Left colon (tissue), 2 donors: ENCODE data around the gene IMPA2. TPM values are rescaled to one million over a fixed set of nuclear protein-coding genes. Genes with fewer than 3 reads are reported as not detected.
"Not testable (repeated sequence)": the region's sequence is repeated elsewhere in the genome, so short reads cannot be mapped to it uniquely, and the experiment has no call there.

ENCODE experiments used
- ATAC-seq: fragments of 200-7000 bp; cut with Tn5 transposase; one replicate; pipeline ENCODE4 v1.9.1; 2020; ENCODE audit warnings: mild to moderate bottlenecking, moderate library complexity
- DNase-seq, 2 donors: peaks; one replicate each; pipeline ENCODE4 v3.0.0-alpha.2; 2020
- intact Hi-C, 2 donors: fragments of 100-400 bp; cut with DNase I in 1 of 2; cut with micrococcal nuclease in 1 of 2; formaldehyde crosslinking; loops; one replicate each; pipeline versions ENCODE4 v1.11.2 to v1.14.0; 2022; cut with DNase I, micrococcal nuclease
- total RNA-seq, 2 donors: library from RNA; stranded (reverse); fragmentation: NEBNext Ultra II Directional; extraction: Animal tissue kit (Norgen Biotek cat#: 25700); gene quantifications; one replicate each; pipeline ENCODE4 v1.2.1, GENCODE V29; 2021
- donor health status: DM: no; HTN: no; CAD: no.
- donor health status: DM: yes; HTN: yes; CAD: no.

Gene IMPA2
- total RNA-seq, 2 donors from 2014 or later = 114 to 135 TPM

- intact Hi-C loops = no loop called here
- ATAC-seq (no peak), DNase-seq (no peak)
These were observed 23.7 kb upstream of the IMPA2 start for GRCh38 chr18:11957636-11958035.

DNA sequence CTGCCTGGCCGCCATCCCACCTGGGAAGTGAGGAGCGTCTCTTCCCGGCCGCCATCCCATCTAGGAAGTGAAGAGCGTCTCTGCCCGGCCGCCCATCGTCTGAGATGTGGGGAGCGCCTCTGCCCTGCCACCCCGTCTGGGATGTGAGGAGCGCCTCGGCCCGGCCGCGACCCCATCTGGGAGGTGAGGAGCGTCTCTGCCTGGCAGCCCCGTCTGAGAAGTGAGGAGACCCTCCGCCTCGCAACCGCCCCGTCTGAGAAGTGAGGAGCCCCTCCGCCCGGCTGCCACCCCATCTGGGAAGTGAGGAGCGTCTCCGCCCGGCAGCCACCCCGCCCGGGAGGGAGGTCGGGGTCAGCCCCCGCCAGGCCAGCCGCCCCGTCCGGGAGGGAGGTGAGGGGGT lies 21.7 kb upstream of the IMPA2 start:
- ATAC-seq, intact Hi-C loops, DNase-seq: not testable (repeated sequence)

DNA sequence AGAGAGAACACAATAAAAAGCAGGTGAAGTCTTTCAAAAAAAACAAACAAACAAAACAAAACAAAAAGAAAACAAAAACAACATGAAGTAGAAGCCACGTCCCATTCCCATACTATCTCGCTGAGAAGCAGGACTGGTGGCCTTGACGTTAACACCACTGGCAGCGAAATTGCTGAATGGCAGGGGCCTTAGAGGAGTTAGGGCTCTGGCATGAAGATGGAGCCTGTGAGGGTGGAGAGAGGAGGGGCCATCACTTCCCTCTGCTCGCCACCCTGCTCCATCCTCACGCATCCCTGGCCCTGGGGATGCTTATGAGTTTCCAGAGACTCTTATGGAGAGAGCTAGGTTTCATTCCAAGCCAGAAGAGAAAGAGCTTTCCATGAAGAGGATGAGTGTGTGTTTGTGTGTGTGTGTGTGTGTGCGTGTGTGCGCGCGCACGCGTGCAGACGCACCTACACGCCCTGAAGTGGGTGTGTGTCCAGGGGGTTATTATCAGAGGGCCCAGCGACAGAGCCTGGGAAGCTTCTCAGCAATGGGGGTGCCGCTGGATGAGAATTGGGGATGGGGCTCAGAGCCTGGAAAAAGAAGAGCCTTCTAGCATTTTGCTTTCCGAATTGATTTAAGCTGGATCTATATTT lies 20.4 kb upstream of the IMPA2 start:
- intact Hi-C loops = no loop called here
- DNase-seq (no peak), ATAC-seq (no peak)

DNA sequence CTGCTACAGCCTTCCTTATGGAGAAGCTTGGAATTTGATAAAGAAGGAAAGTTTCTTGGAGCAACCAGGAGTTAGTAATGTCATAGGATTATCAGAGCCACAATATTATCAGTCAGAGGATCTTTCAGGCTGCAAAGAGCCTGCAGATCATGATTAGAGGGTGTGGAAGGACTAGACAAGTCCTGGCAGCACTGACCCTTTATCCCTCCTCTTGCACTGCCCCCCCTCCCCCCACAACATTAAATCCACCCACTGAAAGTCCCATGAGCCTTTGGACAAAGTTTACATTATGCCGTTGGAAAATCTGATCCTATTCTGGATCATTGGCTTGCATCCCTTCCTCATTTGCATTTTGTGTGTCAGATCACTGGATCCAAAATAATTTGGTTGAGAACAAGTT lies 18.7 kb upstream of the IMPA2 start:
- ATAC-seq = no peak
- DNase-seq = no peak
- intact Hi-C loops = no loop called here

- DNase-seq = no peak
- ATAC-seq = no peak
- intact Hi-C loops = no loop called here
These were observed 17.3 kb upstream of the IMPA2 start for GRCh38 chr18:11963991-11964484.

GRCh38 chr18:11969904-11970835 lies 11.1 kb upstream of the IMPA2 start:
- ATAC-seq (no peak), DNase-seq (no peak)
- intact Hi-C loops = no loop called here

- ATAC-seq, intact Hi-C loops: not testable (repeated sequence)
These were observed 10.5 kb upstream of the IMPA2 start for GRCh38 chr18:11970836-11971226.

GRCh38 chr18:11972371-11973174 lies 8.7 kb upstream of the IMPA2 start:
- DNase-seq (no peak), ATAC-seq (no peak)
- intact Hi-C loops = no loop called here

More at GRCh38 chr18:11970836-11971226, 10.5 kb upstream of the IMPA2 start:
- not testable (repeated sequence) for DNase-seq

DNA sequence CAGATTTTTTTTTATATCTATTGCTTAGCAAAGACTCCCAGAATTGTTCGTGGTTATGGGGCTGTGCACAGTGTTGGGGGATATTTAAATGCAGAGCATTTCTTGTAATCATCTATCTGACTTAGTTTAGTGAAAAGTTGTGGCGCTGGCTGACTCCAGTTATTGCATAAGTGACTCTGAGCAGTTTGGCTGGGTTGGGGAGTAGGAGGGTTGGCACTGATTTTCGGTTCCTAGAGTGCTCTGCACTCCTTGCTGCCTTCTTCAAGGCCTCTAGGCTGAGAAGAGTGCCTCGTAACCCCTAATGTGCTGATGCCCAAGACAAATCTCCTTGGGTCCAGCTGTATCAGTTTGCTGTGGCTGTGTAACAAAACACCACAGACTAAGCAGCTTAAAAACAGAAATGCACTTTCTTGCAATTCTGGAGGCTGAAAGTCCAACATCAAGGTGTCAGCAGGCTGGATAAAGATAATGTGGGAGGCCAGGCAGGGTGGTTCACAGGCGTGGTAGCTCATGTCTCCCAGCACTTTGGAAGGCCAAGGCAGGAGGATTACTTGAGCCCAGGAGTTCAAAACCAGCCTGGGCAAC lies 6.5 kb upstream of the IMPA2 start:
- DNase-seq (no peak), ATAC-seq (no peak)
- intact Hi-C loops = no loop called here

DNA sequence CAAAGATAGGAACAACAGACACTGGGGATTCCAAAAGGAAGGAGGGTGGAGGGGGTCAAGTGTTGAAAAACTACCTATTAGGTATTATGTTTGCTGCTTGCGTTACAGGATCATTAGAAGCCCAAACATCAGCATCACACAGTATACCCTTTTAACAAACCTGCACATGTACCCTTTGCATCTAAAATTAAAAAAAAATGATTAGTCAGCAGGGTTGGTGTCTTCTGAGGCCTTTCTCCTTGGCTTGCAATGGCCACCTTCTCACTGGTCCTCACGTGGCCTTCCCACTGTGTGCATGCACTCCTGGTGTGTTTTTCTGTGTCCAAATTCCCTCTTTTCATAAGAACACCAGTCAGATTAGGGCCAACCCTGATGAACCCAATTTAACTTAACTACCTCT lies 5.6 kb upstream of the IMPA2 start:
- no peak for DNase-seq
- intact Hi-C loops = no loop called here
- ATAC-seq = no peak

DNA sequence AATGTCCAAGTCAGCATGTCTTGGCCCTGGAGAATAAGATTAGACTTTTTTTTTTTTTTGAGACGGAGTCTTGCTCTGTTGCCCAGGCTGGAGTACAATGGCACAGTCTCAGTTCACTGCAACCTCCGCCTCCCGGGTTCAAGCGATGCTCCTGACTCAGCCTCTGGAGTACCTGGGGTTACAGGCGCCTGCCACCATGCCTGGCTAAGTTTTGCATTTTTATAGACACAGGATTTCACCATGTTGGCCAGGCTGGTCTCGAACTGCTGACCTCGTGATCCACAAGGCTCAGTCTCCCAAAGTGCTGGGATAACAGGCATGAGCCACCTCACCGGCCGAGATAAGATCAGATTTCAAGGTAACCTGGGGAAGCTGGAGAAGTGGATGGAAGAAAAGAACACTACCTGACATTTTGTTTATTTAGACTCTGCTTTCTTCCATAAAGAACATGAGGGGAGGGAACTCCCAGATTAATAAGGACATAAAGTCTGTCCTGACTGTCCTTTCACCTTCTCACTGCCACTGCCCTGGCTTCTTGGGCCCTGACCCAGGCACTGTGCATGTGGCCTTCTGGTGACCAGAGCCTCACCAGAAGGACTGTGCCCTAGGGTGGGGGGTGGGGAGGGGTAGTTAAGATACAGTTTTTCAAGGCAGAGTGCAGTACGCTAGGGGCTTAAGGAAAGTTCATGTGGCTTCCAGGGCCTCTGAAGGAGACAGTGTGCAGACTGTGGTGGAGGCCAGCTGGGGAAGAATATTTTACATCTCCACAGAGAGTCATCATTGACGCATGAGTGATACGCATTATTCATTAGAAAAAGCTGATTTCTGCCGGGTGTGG lies 4.8 kb upstream of the IMPA2 start:
- no peak for DNase-seq
- no peak for ATAC-seq
- intact Hi-C loops = no loop called here

- DNase-seq (no peak), ATAC-seq (no peak)
- intact Hi-C loops = no loop called here
These were observed 4.2 kb upstream of the IMPA2 start for GRCh38 chr18:11977153-11977466.

- ATAC-seq = no peak
- intact Hi-C loops = no loop called here
- no peak for DNase-seq
These were observed 2.4 kb upstream of the IMPA2 start for GRCh38 chr18:11978956-11979355.

- ATAC-seq (no peak), DNase-seq (no peak)
These were observed 1.2 kb upstream of the IMPA2 start for GRCh38 chr18:11980163-11980493.

GRCh38 chr18:11980494-11981191 lies 664 bp upstream of the IMPA2 start:
- intact Hi-C loops = no loop called here
- ATAC-seq = peak; percentile 81
- peak; percentile 99 to 100 for DNase-seq

More at GRCh38 chr18:11980163-11980493, 1.2 kb upstream of the IMPA2 start:
- intact Hi-C loops = no loop called here

DNA sequence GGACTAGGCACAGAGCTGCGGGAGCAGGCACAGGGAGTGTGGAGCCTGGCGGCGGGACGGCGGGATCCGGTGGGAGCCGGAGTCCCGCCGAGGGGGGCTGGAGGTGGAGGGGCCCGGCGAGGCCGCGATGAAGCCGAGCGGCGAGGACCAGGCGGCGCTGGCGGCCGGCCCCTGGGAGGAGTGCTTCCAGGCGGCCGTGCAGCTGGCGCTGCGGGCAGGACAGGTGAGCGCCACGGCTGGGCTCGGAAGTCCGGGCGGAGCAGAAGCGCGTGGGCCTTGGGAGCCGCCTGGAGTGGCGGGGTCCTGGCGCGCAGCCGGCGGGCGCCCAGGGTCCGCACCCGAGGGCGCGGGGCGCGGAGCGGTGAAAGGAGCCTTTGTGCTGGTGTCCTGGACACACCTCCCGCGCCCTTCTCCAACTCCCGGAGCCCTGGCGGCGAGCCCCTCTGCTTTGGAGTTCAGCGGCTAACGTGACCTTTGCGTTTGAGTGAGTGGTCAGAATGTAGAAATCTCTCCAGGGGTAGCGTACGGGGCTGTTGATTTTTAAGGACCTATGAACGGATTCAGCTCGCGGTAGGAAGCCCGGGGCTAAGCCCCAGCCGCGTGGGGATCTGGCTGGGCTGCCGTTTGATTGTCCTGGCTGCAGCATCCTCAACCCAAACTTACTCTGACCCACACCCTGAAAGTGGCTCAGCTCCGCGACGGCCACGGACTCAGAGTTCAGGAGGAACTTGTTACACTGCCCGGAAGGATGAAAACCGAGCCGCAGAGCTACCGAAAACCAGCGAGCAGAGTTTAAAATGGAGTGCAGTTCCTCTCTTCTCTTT lies 448 bp downstream of the IMPA2 start:
- ATAC-seq (peak; percentile 27), DNase-seq (peak in 1 of 2 donors; percentile 73)
- intact Hi-C loops = no loop called here

- no peak for ATAC-seq
- intact Hi-C loops = no loop called here
- no peak for DNase-seq
These were observed 1.7 kb downstream of the IMPA2 start for GRCh38 chr18:11982981-11983380.
